Astrocyte (in vitro differentiated cells and primary cell): ENCODE measurements around the gene PIGU.
"Not testable (repeated sequence)": the region's sequence is repeated elsewhere in the genome, so short reads cannot be mapped to it uniquely, and the experiment has no call there.

Experiments
- CTCF ChIP-seq: IDR thresholded peaks from 2 replicates; pipeline ENCODE4 v1.5.1; 2011; ENCODE audit warnings: low read depth, mild to moderate bottlenecking, inconsistent platforms, low read length, moderate library complexity; ENCODE audit not compliant: insufficient read depth
- EZH2 ChIP-seq: IDR thresholded peaks from 2 replicates; pipeline ENCODE4 v1.6.1; 2012; ENCODE audit warnings: mild to moderate bottlenecking, low read length, inconsistent platforms; ENCODE audit not compliant: insufficient read depth

- TF ChIP-seq EZH2, CTCF: not testable (repeated sequence)
These were observed 158.0 kb downstream of the PIGU start for GRCh38 chr20:34518863-34519262.
